ENCODE measurements around the gene PPP1R2C.

The PPP1R2C gene

DNA sequence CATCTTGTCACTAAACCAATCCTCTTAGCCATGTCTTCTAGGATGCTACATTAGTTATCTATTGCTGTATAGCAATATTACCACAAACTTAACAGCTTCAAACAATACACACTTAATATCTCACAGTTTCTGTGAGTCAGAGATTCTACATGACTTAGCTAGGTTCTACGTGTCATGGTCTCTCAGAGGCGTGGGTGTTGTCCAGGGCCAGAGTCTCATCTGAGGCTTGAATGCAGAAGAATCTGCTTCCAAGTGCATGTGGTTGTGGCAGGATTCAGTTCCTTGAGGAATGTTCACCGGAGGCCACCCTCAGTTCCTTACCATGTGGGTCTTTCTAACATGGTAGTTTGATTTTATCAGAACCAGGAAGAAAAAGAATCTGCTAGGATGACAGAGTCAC lies 26.4 kb downstream of the PPP1R2C start:
- in situ Hi-C loops (cut with MboI; ENCODE audit: low sequenced_read_pairs) = no loop called here

DNA sequence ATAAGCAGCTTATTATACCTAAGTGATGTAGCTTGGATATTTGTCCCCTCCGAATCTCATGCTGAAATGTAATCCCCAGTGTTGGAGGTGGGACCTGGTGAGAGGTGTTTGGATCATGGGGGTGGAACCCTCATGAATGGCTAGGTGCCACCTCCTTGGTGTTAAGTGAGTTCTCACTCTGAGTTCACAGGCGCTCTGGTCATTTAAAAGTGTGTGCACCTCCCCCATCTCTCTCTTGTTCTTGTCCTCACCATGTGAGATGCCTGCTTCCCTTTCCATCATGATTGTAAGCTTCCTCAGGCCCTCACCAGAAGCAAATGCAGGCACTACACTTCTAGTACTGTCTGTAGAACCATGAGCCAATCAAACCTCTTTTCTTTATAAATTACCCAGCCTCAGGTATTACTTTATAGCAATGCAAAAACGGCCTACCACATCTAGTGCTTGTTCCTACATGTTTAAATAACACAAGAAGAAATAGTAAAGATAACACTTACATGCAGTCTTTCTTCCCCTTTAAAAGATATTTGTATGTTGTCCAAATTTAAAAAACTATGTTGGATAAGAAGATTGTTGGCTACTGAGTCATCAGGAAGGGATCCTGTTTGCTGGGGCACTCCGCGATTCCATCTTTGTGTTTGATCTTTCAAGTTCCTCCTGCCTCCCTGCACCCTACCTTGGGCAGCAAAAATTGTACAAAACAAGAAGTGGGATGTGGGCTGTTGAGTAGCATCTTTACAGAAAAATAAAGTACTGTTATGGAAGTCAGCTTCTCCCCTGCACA lies 29.7 kb downstream of the PPP1R2C start:
- in situ Hi-C loops (cut with MboI; ENCODE audit: low sequenced_read_pairs) = no loop called here

DNA sequence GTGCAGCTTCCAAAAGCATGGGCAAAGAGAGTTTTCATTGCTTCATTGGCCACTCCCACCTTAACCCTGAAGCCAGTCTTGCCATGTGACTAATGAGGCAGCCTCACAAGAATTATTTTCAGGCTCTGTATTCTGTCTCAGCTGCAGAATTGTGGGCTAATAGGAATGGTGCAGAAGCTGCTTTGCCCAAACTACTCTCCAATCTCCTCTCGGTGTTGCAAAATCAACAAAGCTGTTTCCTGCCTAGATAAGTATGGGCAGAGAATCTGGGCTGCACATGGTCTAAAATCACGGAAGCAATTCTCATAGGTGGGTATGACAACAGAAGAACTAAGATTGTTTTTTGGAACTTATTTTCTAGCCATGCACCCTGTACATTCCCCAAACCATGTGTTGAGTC lies 31.4 kb downstream of the PPP1R2C start:
- in situ Hi-C loops (cut with MboI; ENCODE audit: low sequenced_read_pairs) = no loop called here

DNA sequence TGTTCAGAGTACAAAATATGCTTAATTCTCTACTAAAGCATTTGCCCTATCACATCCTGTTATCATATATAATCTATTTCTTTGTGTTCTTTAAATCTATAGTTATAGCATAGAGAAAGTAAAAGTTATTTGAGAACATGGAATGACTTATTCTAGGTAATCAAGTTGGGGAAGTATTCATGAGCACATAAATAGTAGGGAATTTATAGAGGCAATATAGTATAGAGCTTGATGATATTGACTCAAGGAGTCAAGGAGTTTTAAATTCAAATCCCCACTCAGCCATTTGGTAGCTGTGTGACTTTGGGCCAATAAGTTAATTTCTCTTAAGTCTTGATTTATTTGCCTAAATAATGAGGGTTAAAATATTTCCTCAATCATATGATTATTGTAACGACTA lies 37.5 kb downstream of the PPP1R2C start:
- in situ Hi-C loops (cut with MboI; ENCODE audit: low sequenced_read_pairs) = no loop called here

DNA sequence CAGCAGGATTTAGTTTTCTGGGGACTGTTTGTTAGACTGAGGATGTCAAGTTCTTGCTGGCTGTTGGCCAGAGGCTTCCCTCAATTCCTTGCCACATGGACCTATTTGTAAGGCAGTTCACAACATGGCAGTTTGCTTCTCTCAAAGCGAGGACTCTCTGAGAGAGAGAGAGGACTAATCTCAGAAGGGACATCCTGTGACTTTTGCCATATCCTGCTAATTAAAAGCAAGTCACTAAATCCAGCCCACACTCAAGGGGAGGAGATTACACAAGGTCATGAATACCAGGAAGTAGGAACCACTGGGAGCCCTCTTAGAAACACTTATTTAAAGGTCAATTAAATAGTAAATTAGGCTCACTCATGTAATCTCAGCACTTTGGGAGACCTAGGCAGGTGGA lies 38.2 kb downstream of the PPP1R2C start:
- in situ Hi-C loops (cut with MboI; ENCODE audit: low sequenced_read_pairs) = no loop called here

DNA sequence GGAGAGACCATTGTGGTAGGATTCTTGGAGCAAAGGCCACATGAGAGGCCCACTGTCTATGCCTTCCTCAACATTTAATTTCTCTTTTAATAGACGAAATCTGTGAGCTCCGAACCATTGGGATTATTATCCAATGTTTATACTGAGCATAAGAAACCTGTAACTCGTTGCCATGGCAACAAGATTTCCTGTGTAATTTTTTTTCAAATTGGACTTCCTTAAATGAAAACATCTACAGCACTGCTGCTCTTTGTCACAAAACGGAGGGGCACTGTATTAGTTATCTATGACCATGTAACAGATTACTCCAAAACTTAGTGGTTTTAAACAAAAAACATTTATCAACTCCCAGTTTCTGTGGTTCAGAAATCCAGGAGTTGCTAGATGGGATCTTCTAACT lies 38.7 kb downstream of the PPP1R2C start:
- in situ Hi-C loops (cut with MboI; ENCODE audit: low sequenced_read_pairs) = no loop called here

DNA sequence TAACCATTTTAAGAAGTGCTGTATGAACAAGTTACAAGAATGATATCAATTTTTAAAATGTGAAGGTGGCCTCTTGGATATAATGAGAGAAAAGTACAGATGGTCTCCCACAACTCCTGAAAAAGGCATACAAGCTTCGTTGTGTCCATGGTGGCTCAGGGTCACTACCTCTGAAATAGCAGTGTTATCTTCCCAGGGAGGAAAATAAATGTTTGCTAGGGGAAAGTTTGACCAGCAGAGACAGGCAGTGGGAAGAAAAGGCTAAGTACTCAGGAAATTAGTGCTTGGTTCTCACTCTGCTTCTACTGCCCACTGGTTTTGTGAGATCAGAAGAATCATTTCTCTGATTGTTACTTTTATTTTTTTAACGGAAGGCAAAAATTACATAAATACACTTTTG lies 39.4 kb downstream of the PPP1R2C start:
- in situ Hi-C loops (cut with MboI; ENCODE audit: low sequenced_read_pairs) = no loop called here

DNA sequence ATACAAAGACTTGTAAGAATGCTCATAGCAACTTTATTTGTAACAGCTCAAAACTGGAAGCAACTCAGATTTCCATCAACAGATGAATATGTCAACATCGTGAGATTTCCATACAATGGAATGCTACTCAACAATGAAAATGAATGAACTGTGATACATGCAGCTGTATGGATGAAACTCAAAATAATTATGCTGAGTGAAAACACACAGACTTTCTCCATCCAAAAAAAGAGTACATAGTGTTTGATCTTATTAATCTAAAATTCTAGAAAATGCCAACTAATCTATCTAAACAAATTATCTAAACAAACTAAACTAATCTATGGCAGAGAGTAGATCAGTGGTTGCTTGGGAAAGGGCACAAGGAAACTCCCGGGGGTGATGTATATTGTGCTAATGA lies 42.7 kb downstream of the PPP1R2C start:
- in situ Hi-C loops (cut with MboI; ENCODE audit: low sequenced_read_pairs) = no loop called here

DNA sequence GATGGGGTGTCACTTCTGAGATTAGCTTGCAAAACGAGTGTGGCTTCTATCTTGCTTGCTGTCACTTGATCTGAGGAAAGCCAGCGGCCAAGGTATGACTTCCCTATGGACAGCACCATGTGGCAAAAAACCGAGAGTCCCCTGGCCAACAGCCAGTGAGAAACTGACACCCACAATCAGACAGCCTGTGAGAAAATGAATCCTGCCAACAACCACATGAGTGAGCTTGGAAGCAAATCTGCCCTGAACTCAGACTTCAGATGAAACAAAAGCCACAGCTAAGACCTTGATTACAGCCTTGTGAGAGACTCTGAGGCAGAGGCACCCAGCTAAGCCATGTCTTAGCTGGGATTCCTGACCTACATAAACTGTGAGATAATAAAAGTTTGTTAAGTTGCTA lies 45.5 kb downstream of the PPP1R2C start:
- in situ Hi-C loops (cut with MboI; ENCODE audit: low sequenced_read_pairs) = no loop called here

All from hTERT RPE-1 (cell line).